Activated naive CD4-positive, alpha-beta T cell treated with anti-CD3 and anti-CD28 coated beads for 36 hours (primary cell): Measurements from ENCODE around the gene CDRT15. TPM values are rescaled to one million over a fixed set of nuclear protein-coding genes. Genes with fewer than 3 reads are reported as not detected.
A peak's percentile ranks its signal among the peaks of the same experiment; 100 is the strongest.
"Not testable (repeated sequence)": the region's sequence is repeated elsewhere in the genome, so short reads cannot be mapped to it uniquely, and the experiment has no call there.

ENCODE experiments used
- CTCF ChIA-PET: fragments of 350-600 bp; sonication (Branson Sonifier 250); formaldehyde crosslinking; loops from one replicate; lab custom pipeline; 2021; ENCODE audit warnings: antibody characterized with exemption; lab: Charles Lee
- DNase-seq: peaks from one replicate; pipeline ENCODE4 v3.0.0-alpha.2; 2020
- H3K27ac Mint-ChIP-seq: one replicate; pipeline ENCODE4 v1.8.0; 2021; ENCODE audit warnings: mild to moderate bottlenecking, mixed read lengths
- H3K27me3 Mint-ChIP-seq: one replicate; pipeline ENCODE4 v1.8.0; 2021; ENCODE audit warnings: low read depth, mixed read lengths
- H3K36me3 Mint-ChIP-seq: one replicate; pipeline ENCODE4 v1.8.0; 2021; ENCODE audit warnings: low read depth, mixed read lengths
- H3K4me1 Mint-ChIP-seq: one replicate; pipeline ENCODE4 v1.8.0; 2021; ENCODE audit warnings: low read depth, mixed read lengths
- H3K4me3 Mint-ChIP-seq: one replicate; pipeline ENCODE4 v1.8.0; 2021; ENCODE audit warnings: mild to moderate bottlenecking, moderate library complexity, mixed read lengths
- H3K9me3 Mint-ChIP-seq: one replicate; pipeline ENCODE4 v1.8.0; 2021; ENCODE audit warnings: mixed read lengths
- intact Hi-C: fragments of 100-400 bp; cut with micrococcal nuclease; formaldehyde crosslinking; loops from one replicate; pipeline ENCODE4 v1.15.1; 2023
- total RNA-seq, 2 experiments: library from RNA; stranded (reverse); gene quantifications; one replicate each; pipeline ENCODE4 v1.2.3, GENCODE V29; 2021

Gene CDRT15
- total RNA-seq, 2 experiments from 2014 or later: not detected

GRCh38 chr17:14231187-14231586 lies 5.5 kb downstream of the CDRT15 start:
- H3K4me1 Mint-ChIP-seq, H3K4me3 Mint-ChIP-seq, CTCF ChIA-PET, DNase-seq, H3K27me3 Mint-ChIP-seq, H3K36me3 Mint-ChIP-seq, H3K27ac Mint-ChIP-seq, H3K9me3 Mint-ChIP-seq, intact Hi-C loops: not testable (repeated sequence)

DNA sequence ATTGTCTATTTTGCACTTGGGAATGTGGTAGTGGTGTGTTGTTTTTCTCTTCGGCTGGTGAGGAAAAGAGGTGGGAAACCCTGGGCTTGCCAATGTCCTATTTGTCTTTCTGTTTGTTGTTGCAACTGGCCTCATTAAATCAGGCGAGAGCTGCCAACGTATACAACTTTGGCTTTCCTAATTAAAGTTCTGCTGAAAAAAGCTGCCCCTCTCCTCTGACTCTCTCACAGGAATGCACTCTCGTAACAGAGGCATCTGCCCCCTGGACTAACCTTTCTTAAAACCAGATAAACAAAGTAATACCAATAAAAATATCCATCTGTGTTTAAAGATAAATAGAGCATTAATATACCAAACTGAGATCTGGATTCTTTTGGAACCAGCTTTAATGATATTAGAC lies 7.8 kb downstream of the CDRT15 start:
- no peaks in the 10 kb centered on the region for H3K4me1 Mint-ChIP-seq
- H3K27ac Mint-ChIP-seq: no peak overlapping the region
- peaks cover 1% of the 10 kb centered on the region for H3K36me3 Mint-ChIP-seq

GRCh38 chr17:14227052-14227451 lies 9.6 kb downstream of the CDRT15 start:
- H3K27me3 Mint-ChIP-seq: no peaks in the 10 kb centered on the region
- peaks cover 3% of the 10 kb centered on the region for H3K9me3 Mint-ChIP-seq
- DNase-seq: no peak
- H3K36me3 Mint-ChIP-seq: peaks cover 1% of the 10 kb centered on the region
- H3K4me3 Mint-ChIP-seq: no peak overlapping the region
- H3K4me1 Mint-ChIP-seq: no peaks in the 10 kb centered on the region
- CTCF ChIA-PET: interaction anchor here (0.6 kb wide), 1 partner anchor 471 kb away, joined by 4 read pairs; no protein-coding TSS in a partner anchor
- H3K27ac Mint-ChIP-seq: no peak overlapping the region
- intact Hi-C loops: no loop called here

More for the DNA sequence above, 7.8 kb downstream of the CDRT15 start:
- CTCF ChIA-PET: no interaction called here
- no peaks in the 10 kb centered on the region for H3K27me3 Mint-ChIP-seq
- DNase-seq: no peak
- H3K9me3 Mint-ChIP-seq: peaks cover 3% of the 10 kb centered on the region
- intact Hi-C loops: no loop called here
- H3K4me3 Mint-ChIP-seq: no peak overlapping the region

GRCh38 chr17:14225254-14225980 lies 11.2 kb downstream of the CDRT15 start:
- no peaks in the 10 kb centered on the region for H3K27me3 Mint-ChIP-seq
- DNase-seq: no peak
- CTCF ChIA-PET: no interaction called here

GRCh38 chr17:14222611-14223010 lies 14.1 kb downstream of the CDRT15 start:
- Mint-ChIP-seq H3K36me3 (peaks cover 1% of the 10 kb centered on the region), H3K4me3 (no peak overlapping the region), H3K4me1 (peaks cover 4% of the 10 kb centered on the region), H3K27me3 (no peaks in the 10 kb centered on the region), H3K27ac (no peak overlapping the region), H3K9me3 (no peaks in the 10 kb centered on the region)
- intact Hi-C loops: no loop called here
- no peak for DNase-seq
- CTCF ChIA-PET: no interaction called here

More at GRCh38 chr17:14225254-14225980, 11.2 kb downstream of the CDRT15 start:
- peaks cover 4% of the 10 kb centered on the region for H3K4me1 Mint-ChIP-seq
- no peak overlapping the region for H3K4me3 Mint-ChIP-seq
- peaks cover 2% of the 10 kb centered on the region for H3K9me3 Mint-ChIP-seq
- H3K36me3 Mint-ChIP-seq: peaks cover 1% of the 10 kb centered on the region
- H3K27ac Mint-ChIP-seq: no peak overlapping the region
- intact Hi-C loops: no loop called here

GRCh38 chr17:14214271-14214670 lies 22.4 kb downstream of the CDRT15 start:
- Mint-ChIP-seq H3K27ac (no peak overlapping the region), H3K4me3 (no peak overlapping the region), H3K9me3 (no peaks in the 10 kb centered on the region), H3K27me3 (no peaks in the 10 kb centered on the region), H3K4me1 (peaks cover 12% of the 10 kb centered on the region), H3K36me3 (peaks cover 25% of the 10 kb centered on the region)
- no peak for DNase-seq
- intact Hi-C loops: no loop called here
- CTCF ChIA-PET: no interaction called here

DNA sequence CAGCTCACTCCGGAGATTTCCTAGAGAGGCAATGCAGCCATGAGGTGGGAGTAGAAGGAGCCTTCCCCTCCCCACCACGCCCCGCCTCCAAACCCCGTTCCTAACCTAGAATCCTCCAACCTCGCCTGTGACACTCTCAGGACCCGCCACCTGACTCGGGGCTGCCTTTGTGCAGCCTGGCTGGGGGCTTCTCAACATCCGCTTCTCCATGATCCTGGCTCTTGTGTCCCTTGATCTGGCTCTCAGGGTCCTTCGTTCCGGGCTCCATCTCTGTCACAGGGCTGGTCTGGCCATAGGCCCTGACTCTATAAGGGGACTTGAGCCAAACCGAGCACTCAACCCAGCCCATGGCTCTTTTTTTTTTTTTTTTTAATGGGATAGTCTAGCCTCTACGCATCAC lies 24.3 kb downstream of the CDRT15 start:
- H3K9me3 Mint-ChIP-seq: no peaks in the 10 kb centered on the region
- intact Hi-C loops: no loop called here
- H3K36me3 Mint-ChIP-seq: peaks cover 36% of the 10 kb centered on the region

GRCh38 chr17:14211801-14212200 lies 24.9 kb downstream of the CDRT15 start:
- CTCF ChIA-PET: interaction anchor here (0.7 to 1.4 kb wide), 3 partner anchors 83 to 608 kb away, joined by 3 to 4 read pairs (median 3); no protein-coding TSS in a partner anchor
- DNase-seq: peak; percentile 49
- Mint-ChIP-seq H3K4me3 (no peak overlapping the region), H3K4me1 (peaks cover 17% of the 10 kb centered on the region), H3K27ac (no peak overlapping the region), H3K9me3 (no peaks in the 10 kb centered on the region), H3K36me3 (peaks cover 39% of the 10 kb centered on the region), H3K27me3 (no peaks in the 10 kb centered on the region)
- intact Hi-C loops: no loop called here

More for the DNA sequence above, 24.3 kb downstream of the CDRT15 start:
- Mint-ChIP-seq H3K27ac (no peak overlapping the region), H3K4me1 (peaks cover 15% of the 10 kb centered on the region), H3K4me3 (no peak overlapping the region), H3K27me3 (no peaks in the 10 kb centered on the region)
- no peak for DNase-seq
- CTCF ChIA-PET: interaction anchor here (0.7 to 1.4 kb wide), 3 partner anchors 83 to 609 kb away, joined by 3 to 4 read pairs (median 3); no protein-coding TSS in a partner anchor

DNA sequence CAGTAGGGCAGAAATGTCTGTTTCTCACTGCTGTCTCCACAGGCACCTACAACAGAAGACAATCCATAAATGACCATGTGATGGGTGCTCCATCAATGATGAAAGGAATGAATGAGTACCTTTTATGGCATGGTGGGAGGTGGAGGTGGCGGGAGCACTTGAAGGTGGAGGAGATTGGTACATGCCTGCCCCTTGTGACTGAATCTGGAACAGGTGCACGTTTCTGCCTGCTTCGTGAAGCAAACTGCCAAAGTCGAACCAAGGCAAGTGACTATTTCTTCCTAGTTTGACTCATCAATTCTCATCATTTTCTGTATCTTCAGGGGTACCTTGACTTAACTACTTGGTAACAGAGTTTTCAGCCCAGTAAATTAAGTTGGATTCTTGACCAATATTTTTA lies 25.4 kb downstream of the CDRT15 start:
- peaks cover 37% of the 10 kb centered on the region for H3K36me3 Mint-ChIP-seq
- intact Hi-C loops: no loop called here
- no peak overlapping the region for H3K27ac Mint-ChIP-seq
- peak; percentile 53 for DNase-seq
- H3K9me3 Mint-ChIP-seq: no peaks in the 10 kb centered on the region
- H3K27me3 Mint-ChIP-seq: no peaks in the 10 kb centered on the region
- CTCF ChIA-PET: interaction anchor here (1.4 kb wide), 1 partner anchor 608 kb away, joined by 4 read pairs; no protein-coding TSS in a partner anchor
- peaks cover 19% of the 10 kb centered on the region for H3K4me1 Mint-ChIP-seq
- H3K4me3 Mint-ChIP-seq: no peak overlapping the region

DNA sequence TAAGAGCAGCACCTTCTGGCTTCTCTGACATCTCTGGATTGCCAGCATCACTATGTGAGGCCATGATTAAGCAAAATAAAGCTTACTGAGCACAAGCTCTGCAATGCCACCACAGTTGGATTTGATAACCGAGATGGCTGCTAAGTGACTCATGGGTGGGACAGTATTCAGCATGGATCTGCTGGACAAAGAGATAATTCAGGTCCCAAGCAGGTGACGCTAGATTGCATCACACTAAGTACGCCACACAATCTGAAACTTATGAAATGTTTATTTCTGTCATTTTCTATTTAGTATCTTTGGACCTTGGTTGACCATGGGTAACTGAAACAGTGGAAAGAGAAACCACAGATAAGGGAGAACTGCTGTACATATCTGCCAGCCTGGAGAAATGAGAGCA lies 27.4 kb downstream of the CDRT15 start:
- H3K4me1 Mint-ChIP-seq: peaks cover 39% of the 10 kb centered on the region
- H3K9me3 Mint-ChIP-seq: no peaks in the 10 kb centered on the region
- no peak for DNase-seq
- CTCF ChIA-PET: no interaction called here
- intact Hi-C loops: loop anchor here (10.0 kb wide), 1 partner anchor 346 kb away; no protein-coding TSS in a partner anchor
- H3K27me3 Mint-ChIP-seq: no peaks in the 10 kb centered on the region
- no peak overlapping the region for H3K27ac Mint-ChIP-seq
- H3K4me3 Mint-ChIP-seq: no peak overlapping the region
- H3K36me3 Mint-ChIP-seq: peaks cover 48% of the 10 kb centered on the region

- H3K4me3 Mint-ChIP-seq: no peak overlapping the region
- DNase-seq: no peak
- no peaks in the 10 kb centered on the region for H3K9me3 Mint-ChIP-seq
- H3K4me1 Mint-ChIP-seq: peaks cover 52% of the 10 kb centered on the region
- CTCF ChIA-PET: interaction anchor here (0.7 kb wide), 1 partner anchor 163 kb away, joined by 5 read pairs; no protein-coding TSS in a partner anchor
- H3K36me3 Mint-ChIP-seq: peaks cover 49% of the 10 kb centered on the region
- no peaks in the 10 kb centered on the region for H3K27me3 Mint-ChIP-seq
- peak overlapping the region; percentile 42 for H3K27ac Mint-ChIP-seq
- intact Hi-C loops: loop anchor here (10.0 kb wide), 1 partner anchor 347 kb away; no protein-coding TSS in a partner anchor
Measured at GRCh38 chr17:14207791-14208190, 28.9 kb downstream of the CDRT15 start.

DNA sequence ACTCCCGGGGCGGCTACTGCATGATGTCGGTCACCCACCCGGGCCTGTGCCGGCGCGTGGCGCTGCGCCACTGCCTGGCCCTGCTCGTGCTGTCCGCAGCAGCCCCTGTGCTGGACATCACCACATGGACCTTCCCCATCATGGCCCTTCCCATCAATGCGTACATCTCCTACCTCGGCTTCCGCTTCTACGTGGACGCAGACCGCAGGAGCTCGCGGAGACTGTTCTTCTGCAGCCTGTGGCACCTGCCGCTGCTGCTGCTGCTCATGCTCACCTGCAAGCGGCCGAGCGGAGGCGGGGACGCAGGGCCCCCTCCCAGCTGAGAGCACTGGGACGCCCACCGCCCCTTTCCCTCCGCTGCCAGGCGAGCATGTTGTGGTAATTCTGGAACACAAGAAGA lies 29.8 kb downstream of the CDRT15 start:
- H3K27me3 Mint-ChIP-seq: no peaks in the 10 kb centered on the region
- H3K4me3 Mint-ChIP-seq: no peak overlapping the region
- no peak for DNase-seq
- CTCF ChIA-PET: no interaction called here
- intact Hi-C loops: loop anchor here (10.0 kb wide), 1 partner anchor 348 kb away; no protein-coding TSS in a partner anchor
- H3K27ac Mint-ChIP-seq: peak overlapping the region; percentile 64
- no peaks in the 10 kb centered on the region for H3K9me3 Mint-ChIP-seq
- peaks cover 61% of the 10 kb centered on the region for H3K4me1 Mint-ChIP-seq
- peaks cover 50% of the 10 kb centered on the region for H3K36me3 Mint-ChIP-seq
